ENCODE data around the gene HES6. TPM values are rescaled to one million over a fixed set of nuclear protein-coding genes. Genes with fewer than 3 reads are reported as not detected.

HES6 gene
- total and polyA plus RNA-seq, 2 donors (not counting 1 experiment from before 2014, with no cell fraction given): 0.82 to 4.1 TPM

DNA sequence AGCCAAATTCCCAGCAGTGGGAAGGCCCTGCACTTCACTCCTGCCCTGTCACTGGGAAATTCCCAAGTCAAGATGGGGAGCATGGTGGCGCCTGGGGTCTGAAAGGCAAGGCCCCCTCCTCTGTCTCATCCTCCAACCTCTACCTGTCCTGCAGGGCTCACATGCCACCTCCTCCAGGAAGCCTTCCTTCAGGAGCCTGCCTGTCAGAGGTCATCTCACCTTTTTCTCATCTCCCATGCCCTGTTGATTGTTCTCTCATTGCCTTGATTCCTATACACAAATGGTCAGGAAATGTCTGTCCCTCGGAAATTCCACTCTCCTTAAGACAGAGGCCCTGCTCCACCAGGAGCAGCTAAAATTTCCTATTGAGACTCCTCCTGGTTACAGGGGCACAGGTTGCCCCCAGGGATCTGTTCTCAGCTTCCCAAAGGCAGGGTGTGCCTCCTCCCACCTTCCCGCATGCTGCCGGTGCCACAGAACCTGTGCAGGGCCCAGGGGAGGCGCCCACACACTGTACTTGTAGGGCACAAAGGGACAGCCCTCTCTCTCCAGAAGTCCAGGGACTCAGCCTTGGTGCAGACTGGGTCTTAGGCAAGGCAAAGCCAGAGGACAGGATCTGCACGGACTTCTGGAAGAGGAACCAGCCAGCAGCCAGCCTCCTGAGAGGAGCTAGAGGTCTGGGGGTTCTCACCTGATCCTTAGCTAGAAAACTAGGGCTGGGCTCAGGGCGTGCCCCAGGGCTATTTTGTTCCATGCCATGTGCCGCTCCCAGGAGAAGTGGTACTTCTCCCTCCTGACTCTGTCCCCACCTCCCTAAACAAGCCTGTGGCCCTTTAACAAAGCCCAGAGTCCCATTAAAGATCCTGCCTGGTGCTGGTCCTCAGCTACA is 12.9 kb downstream of the HES6 start:
- Histone ChIP-seq H3K9ac (ENCODE audit: insufficient read depth, low read length) (no peak overlapping the region), H3K27me3 (ENCODE audit: control insufficient read depth, insufficient read depth, low read length) (peaks cover 25% of the 10 kb centered on the region), H3K79me2 (ENCODE audit: control insufficient read depth, insufficient read depth, low read length) (no peaks in the 10 kb centered on the region), H3K4me1 (ENCODE audit: control insufficient read depth, extremely low read depth, insufficient read depth, low read length) (no peaks in the 10 kb centered on the region), H3K36me3 (ENCODE audit: control insufficient read depth, insufficient read depth, low read length) (no peaks in the 10 kb centered on the region), H4K20me1 (ENCODE audit: control insufficient read depth, extremely low read depth, insufficient read depth, low read length) (no peaks in the 10 kb centered on the region), H3K4me3 (replicated peaks in 1 of 4; ENCODE audit: control extremely low read depth in 1 of 4, insufficient read depth in 1 of 4, low read depth in 3 of 4, low read length in 4 of 4) (no peak overlapping the region), H2AFZ (ENCODE audit: low read length) (no peak overlapping the region), H3K4me2 (ENCODE audit: extremely low read depth, insufficient read depth, low read length) (no peak overlapping the region), H3K27ac (ENCODE audit: insufficient read depth, low read length) (no peak overlapping the region), H3K9me3 (ENCODE audit: control insufficient read depth, insufficient read depth, low read depth, low read length) (no peaks in the 10 kb centered on the region)
- no peak for TF ChIP-seq EZH2 (IDR thresholded peaks at IDR 0.05; ENCODE audit: low read length, missing control alignments)
- no peak for TF ChIP-seq CTCF (conservative IDR thresholded peaks at IDR 0.05 in 1 of 2, IDR thresholded peaks at IDR 0.05 in 1 of 2; ENCODE audit: low read depth in 1 of 2, low read length in 2 of 2)
- DNase-seq (ENCODE audit: low read depth in 2 of 2): no peak

GRCh38 chr2:238225911-238226697 is 13.7 kb downstream of the HES6 start:
- TF ChIP-seq EZH2 (IDR thresholded peaks at IDR 0.05; ENCODE audit: low read length, missing control alignments) (no peak), CTCF (conservative IDR thresholded peaks at IDR 0.05 in 1 of 2, IDR thresholded peaks at IDR 0.05 in 1 of 2; ENCODE audit: low read depth in 1 of 2, low read length in 2 of 2) (no peak)
- peak; percentile 13 to 57 for DNase-seq (ENCODE audit: low read depth in 2 of 2)
- Histone ChIP-seq H4K20me1 (ENCODE audit: control insufficient read depth, extremely low read depth, insufficient read depth, low read length) (no peaks in the 10 kb centered on the region), H3K79me2 (ENCODE audit: control insufficient read depth, insufficient read depth, low read length) (no peaks in the 10 kb centered on the region), H3K36me3 (ENCODE audit: control insufficient read depth, insufficient read depth, low read length) (no peaks in the 10 kb centered on the region), H3K9me3 (ENCODE audit: control insufficient read depth, insufficient read depth, low read depth, low read length) (no peaks in the 10 kb centered on the region), H3K27ac (ENCODE audit: insufficient read depth, low read length) (no peak overlapping the region), H3K4me3 (replicated peaks in 1 of 4; ENCODE audit: control extremely low read depth in 1 of 4, insufficient read depth in 1 of 4, low read depth in 3 of 4, low read length in 4 of 4) (no peak overlapping the region), H3K27me3 (ENCODE audit: control insufficient read depth, insufficient read depth, low read length) (peaks cover 19% of the 10 kb centered on the region), H3K9ac (ENCODE audit: insufficient read depth, low read length) (no peak overlapping the region), H3K4me1 (ENCODE audit: control insufficient read depth, extremely low read depth, insufficient read depth, low read length) (no peaks in the 10 kb centered on the region), H3K4me2 (ENCODE audit: extremely low read depth, insufficient read depth, low read length) (no peak overlapping the region), H2AFZ (ENCODE audit: low read length) (no peak overlapping the region)

- Histone ChIP-seq H3K9ac (ENCODE audit: insufficient read depth, low read length) (no peak overlapping the region), H3K4me1 (ENCODE audit: control insufficient read depth, extremely low read depth, insufficient read depth, low read length) (no peaks in the 10 kb centered on the region), H3K36me3 (ENCODE audit: control insufficient read depth, insufficient read depth, low read length) (no peaks in the 10 kb centered on the region), H3K27ac (ENCODE audit: insufficient read depth, low read length) (no peak overlapping the region), H2AFZ (ENCODE audit: low read length) (no peak overlapping the region), H3K79me2 (ENCODE audit: control insufficient read depth, insufficient read depth, low read length) (no peaks in the 10 kb centered on the region), H3K27me3 (ENCODE audit: control insufficient read depth, insufficient read depth, low read length) (peaks cover 9% of the 10 kb centered on the region), H3K4me3 (replicated peaks in 1 of 4; ENCODE audit: control extremely low read depth in 1 of 4, insufficient read depth in 1 of 4, low read depth in 3 of 4, low read length in 4 of 4) (no peak overlapping the region), H3K9me3 (ENCODE audit: control insufficient read depth, insufficient read depth, low read depth, low read length) (no peaks in the 10 kb centered on the region), H3K4me2 (ENCODE audit: extremely low read depth, insufficient read depth, low read length) (no peak overlapping the region), H4K20me1 (ENCODE audit: control insufficient read depth, extremely low read depth, insufficient read depth, low read length) (no peaks in the 10 kb centered on the region)
- DNase-seq (ENCODE audit: low read depth in 2 of 2): no peak
- no peak for TF ChIP-seq EZH2 (IDR thresholded peaks at IDR 0.05; ENCODE audit: low read length, missing control alignments)
- TF ChIP-seq CTCF (conservative IDR thresholded peaks at IDR 0.05 in 1 of 2, IDR thresholded peaks at IDR 0.05 in 1 of 2; ENCODE audit: low read depth in 1 of 2, low read length in 2 of 2): no peak
These were observed 14.7 kb downstream of the HES6 start for GRCh38 chr2:238225121-238225520.

Data from fibroblast of lung (primary cell).